H9 (cell line): ENCODE results near the gene SOWAHC. TPM values are rescaled to one million over a fixed set of nuclear protein-coding genes. Genes with fewer than 3 reads are reported as not detected.

Experiments used
- DNase-seq: peaks from one replicate; pipeline ENCODE4 v3.0.0-alpha.2; 2017
- H2AFZ ChIP-seq: one replicate; pipeline ENCODE4 v1.6.1; 2013; ENCODE audit warnings: mild to moderate bottlenecking, low read length, control low read depth, moderate library complexity
- H2AK5ac ChIP-seq: 2 replicates; pipeline ENCODE4 v1.6.1; 2013; ENCODE audit warnings: low read length, control low read depth, mixed read lengths; ENCODE audit not compliant: insufficient read length
- H2BK120ac ChIP-seq: one replicate; pipeline ENCODE4 v1.6.1; 2013; ENCODE audit warnings: low read depth, mild to moderate bottlenecking, low read length, control low read depth, inconsistent platforms; ENCODE audit not compliant: poor library complexity, severe bottlenecking
- H2BK12ac ChIP-seq: 2 replicates; pipeline ENCODE4 v1.6.1; 2013; ENCODE audit warnings: low read length, control low read depth, mixed read lengths, low read depth; ENCODE audit not compliant: insufficient read length
- H2BK15ac ChIP-seq: 2 replicates; pipeline ENCODE4 v1.6.1; 2013; ENCODE audit warnings: low read depth, low read length, control low read depth
- H2BK20ac ChIP-seq: one replicate; pipeline ENCODE4 v1.6.1; 2013; ENCODE audit warnings: low read depth, mild to moderate bottlenecking, low read length, control low read depth, inconsistent platforms; ENCODE audit not compliant: poor library complexity, severe bottlenecking
- H2BK5ac ChIP-seq: 2 replicates; pipeline ENCODE4 v1.6.1; 2013; ENCODE audit warnings: low read length, control low read depth, mixed read lengths; ENCODE audit not compliant: insufficient read length
- H3K14ac ChIP-seq: 2 replicates; pipeline ENCODE4 v1.6.1; 2013; ENCODE audit warnings: low read length, control low read depth; ENCODE audit not compliant: insufficient read depth
- H3K18ac ChIP-seq: 2 replicates; pipeline ENCODE4 v1.6.1; 2013; ENCODE audit warnings: low read depth, mild to moderate bottlenecking, mixed read lengths, low read length, control low read depth; ENCODE audit not compliant: insufficient read length
- H3K23ac ChIP-seq: 2 replicates; pipeline ENCODE4 v1.6.1; 2013; ENCODE audit warnings: low read length, control low read depth, mixed read lengths, low read depth; ENCODE audit not compliant: insufficient read length
- H3K23me2 ChIP-seq: 2 replicates; pipeline ENCODE4 v1.6.1; 2013; ENCODE audit warnings: low read depth, mild to moderate bottlenecking, mixed read lengths, low read length, control low read depth; ENCODE audit not compliant: insufficient read length, poor library complexity, severe bottlenecking
- H3K27ac ChIP-seq: 2 replicates; pipeline ENCODE4 v1.5.1; 2013; ENCODE audit warnings: low read length, control low read depth, mixed read lengths, low read depth; ENCODE audit not compliant: insufficient read length
- H3K27me3 ChIP-seq: 2 replicates; pipeline ENCODE4 v1.6.1; 2013; ENCODE audit warnings: low read length, control low read depth, inconsistent platforms; ENCODE audit not compliant: insufficient read depth
- H3K4ac ChIP-seq: 2 replicates; pipeline ENCODE4 v1.6.1; 2013; ENCODE audit warnings: low read depth, mild to moderate bottlenecking, control low read depth, inconsistent platforms, low read length, moderate library complexity
- H3K4me1 ChIP-seq: 2 replicates; pipeline ENCODE4 v1.6.1; 2013; ENCODE audit warnings: low read length, control low read depth, inconsistent platforms; ENCODE audit not compliant: insufficient read depth
- H3K4me2 ChIP-seq: 2 replicates; pipeline ENCODE4 v1.6.1; 2013; ENCODE audit warnings: low read length, control low read depth, mixed read lengths; ENCODE audit not compliant: insufficient read length, insufficient read depth
- H3K56ac ChIP-seq: 2 replicates; pipeline ENCODE4 v1.6.1; 2013; ENCODE audit warnings: low read depth, mild to moderate bottlenecking, mixed read lengths, low read length, control low read depth; ENCODE audit not compliant: insufficient read length
- H3K79me1 ChIP-seq: 2 replicates; pipeline ENCODE4 v1.6.1; 2013; ENCODE audit warnings: low read depth, mild to moderate bottlenecking, moderate library complexity, low read length, control low read depth, inconsistent platforms; ENCODE audit not compliant: insufficient read depth, poor library complexity, severe bottlenecking
- H3K79me2 ChIP-seq: 2 replicates; pipeline ENCODE4 v1.6.1; 2013; ENCODE audit warnings: low read length, control low read depth, inconsistent platforms; ENCODE audit not compliant: insufficient read depth
- H3K9ac ChIP-seq: 2 replicates; pipeline ENCODE4 v1.6.1; 2013; ENCODE audit warnings: low read length, control low read depth, mixed read lengths; ENCODE audit not compliant: insufficient read length; ENCODE audit errors: extremely low read depth
- H3K9me3 ChIP-seq: one replicate; pipeline ENCODE4 v1.6.1; 2013; ENCODE audit warnings: low read depth, low read length, inconsistent platforms; ENCODE audit not compliant: control insufficient read depth
- H3T11ph ChIP-seq: one replicate; pipeline ENCODE4 v1.6.1; 2013; ENCODE audit warnings: mild to moderate bottlenecking, low read length, control low read depth, inconsistent platforms
- H4K20me1 ChIP-seq: one replicate; pipeline ENCODE4 v1.6.1; 2013; ENCODE audit not compliant: control insufficient read depth, insufficient read length, insufficient read depth
- H4K5ac ChIP-seq: 2 replicates; pipeline ENCODE4 v1.6.1; 2013; ENCODE audit warnings: low read depth, mild to moderate bottlenecking, mixed read lengths, low read length, control low read depth; ENCODE audit not compliant: insufficient read length
- H4K8ac ChIP-seq: replicated peaks from 2 replicates; pipeline ENCODE4 v1.6.1; 2013; ENCODE audit warnings: low read length, control low read depth, mixed read lengths, low read depth; ENCODE audit not compliant: insufficient read length
- H4K91ac ChIP-seq: 2 replicates; pipeline ENCODE4 v1.6.1; 2013; ENCODE audit warnings: low read depth, mild to moderate bottlenecking, moderate library complexity, mixed read lengths, low read length, control low read depth; ENCODE audit not compliant: insufficient read length
- H3K27ac Mint-ChIP-seq, 3 experiments: 2 replicates in 2 of 3; 3 replicates in 1 of 3; pipeline ENCODE4 v1.8.0; 2020 to 2021; ENCODE audit warnings: mixed read lengths in 3 of 3, mild to moderate bottlenecking in 1 of 3, moderate library complexity in 1 of 3
- H3K27me3 Mint-ChIP-seq: 2 replicates; pipeline ENCODE4 v1.8.0; 2021; ENCODE audit warnings: low read depth, mild to moderate bottlenecking, moderate library complexity, mixed read lengths
- H3K36me3 Mint-ChIP-seq, 3 experiments: 2 replicates in 2 of 3; 3 replicates in 1 of 3; pipeline ENCODE4 v1.8.0; 2020 to 2021; ENCODE audit warnings: low read depth in 3 of 3, mixed read lengths in 3 of 3; ENCODE audit not compliant: insufficient read depth in 1 of 3
- H3K4me1 Mint-ChIP-seq, 2 experiments: 2 replicates each; pipeline ENCODE4 v1.8.0; 2020; ENCODE audit warnings: mixed read lengths in 2 of 2
- H3K4me3 Mint-ChIP-seq, 2 experiments: 2 replicates in 1 of 2; 3 replicates in 1 of 2; pipeline ENCODE4 v1.8.0; 2020 to 2021; ENCODE audit warnings: mild to moderate bottlenecking in 2 of 2, mixed read lengths in 2 of 2, moderate library complexity in 1 of 2
- H3K9me3 Mint-ChIP-seq, 2 experiments: 2 replicates in 1 of 2; 3 replicates in 1 of 2; pipeline ENCODE4 v1.8.0; 2020; ENCODE audit warnings: mild to moderate bottlenecking in 2 of 2, mixed read lengths in 2 of 2, moderate library complexity in 1 of 2
- CTCF ChIP-seq: fragments of 200-600 bp; sonication (generic); conservative IDR thresholded peaks from 3 replicates; pipeline ENCODE4 v1.8.0; 2021; ENCODE audit warnings: antibody characterized with exemption, mild to moderate bottlenecking
- WGBS: extraction: QIAGEN DNeasy Blood & Tissue Kit; methylation state at CpG from one replicate; pipeline ENCODE4 v1.1.7; 2013; ENCODE audit warnings: missing lambda C conversion rate, low lambda C conversion rate, mixed read lengths; ENCODE audit not compliant: insufficient read length; ENCODE audit errors: extremely low coverage; 5-methylcytosine and 5-hydroxymethylcytosine counted together
- total RNA-seq: library from RNA; stranded (reverse); gene quantifications from 2 replicates; pipeline ENCODE4 v1.2.1, GENCODE V29; 2021

SOWAHC gene
- total RNA-seq, 1 experiment from 2014 or later = 20.1 TPM

GRCh38 chr2:109594246-109594885 is 19.8 kb upstream of the SOWAHC start:
- H3K36me3 Mint-ChIP-seq = peaks cover 0 to 22% (median 14%) of the 10 kb centered on the region in 3 experiments; a peak in 5 of 7 replicates
- no peak overlapping the region for H3K56ac ChIP-seq
- H3K18ac ChIP-seq = no peak overlapping the region
- no peak overlapping the region for H4K91ac ChIP-seq
- no peak overlapping the region for H2BK5ac ChIP-seq
- H3K4me2 ChIP-seq = no peak overlapping the region
- H2BK120ac ChIP-seq = no peak overlapping the region
- TF ChIP-seq CTCF = no peak
- H3K79me2 ChIP-seq = peaks cover 7% of the 10 kb centered on the region; the same call in 1 of the 2 replicates
- H3K23me2 ChIP-seq = no peaks in the 10 kb centered on the region
- H3K9ac ChIP-seq = no peak overlapping the region
- no peak overlapping the region for H2BK12ac ChIP-seq
- no peak overlapping the region for H2AFZ ChIP-seq
- no peak overlapping the region for H2AK5ac ChIP-seq
- peaks cover 22% of the 10 kb centered on the region for H3K79me1 ChIP-seq
- H4K20me1 ChIP-seq = no peaks in the 10 kb centered on the region
- no peak overlapping the region for H4K8ac ChIP-seq
- no peaks in the 10 kb centered on the region for H3K4me1 ChIP-seq
- no peak overlapping the region for H4K5ac ChIP-seq
- H3K27ac Mint-ChIP-seq = peak overlapping the region in 2 of 3 experiments; percentile 27 to 51; a peak in 2 of 7 replicates
- H3K27me3 ChIP-seq = no peaks in the 10 kb centered on the region
- no CpG with 5 or more reads among the region's 16 CpGs for WGBS
- H3K27me3 Mint-ChIP-seq = no peaks in the 10 kb centered on the region
- H3K23ac ChIP-seq = no peak overlapping the region
- no peak for DNase-seq
- H3K14ac ChIP-seq = no peak overlapping the region
- no peaks in the 10 kb centered on the region for H3K9me3 Mint-ChIP-seq
- H3T11ph ChIP-seq = no peak overlapping the region
- no peak overlapping the region for H3K27ac ChIP-seq
- H3K4me1 Mint-ChIP-seq = peaks cover 4 to 8% of the 10 kb centered on the region in 2 experiments; a peak in 1 of 4 replicates
- H2BK15ac ChIP-seq = no peak overlapping the region
- H2BK20ac ChIP-seq = no peak overlapping the region
- no peak overlapping the region for H3K4ac ChIP-seq
- H3K4me3 Mint-ChIP-seq = no peak overlapping the region
- H3K9me3 ChIP-seq = no peaks in the 10 kb centered on the region
